Measurements from ENCODE around the gene PROP1. TPM values are rescaled to one million over a fixed set of nuclear protein-coding genes. Genes with fewer than 3 reads are reported as not detected.
"Not testable (repeated sequence)": the region's sequence is repeated elsewhere in the genome, so short reads cannot be mapped to it uniquely, and the experiment has no call there.

Gene PROP1
- total RNA-seq, result not detected in 2 replicates

DNA sequence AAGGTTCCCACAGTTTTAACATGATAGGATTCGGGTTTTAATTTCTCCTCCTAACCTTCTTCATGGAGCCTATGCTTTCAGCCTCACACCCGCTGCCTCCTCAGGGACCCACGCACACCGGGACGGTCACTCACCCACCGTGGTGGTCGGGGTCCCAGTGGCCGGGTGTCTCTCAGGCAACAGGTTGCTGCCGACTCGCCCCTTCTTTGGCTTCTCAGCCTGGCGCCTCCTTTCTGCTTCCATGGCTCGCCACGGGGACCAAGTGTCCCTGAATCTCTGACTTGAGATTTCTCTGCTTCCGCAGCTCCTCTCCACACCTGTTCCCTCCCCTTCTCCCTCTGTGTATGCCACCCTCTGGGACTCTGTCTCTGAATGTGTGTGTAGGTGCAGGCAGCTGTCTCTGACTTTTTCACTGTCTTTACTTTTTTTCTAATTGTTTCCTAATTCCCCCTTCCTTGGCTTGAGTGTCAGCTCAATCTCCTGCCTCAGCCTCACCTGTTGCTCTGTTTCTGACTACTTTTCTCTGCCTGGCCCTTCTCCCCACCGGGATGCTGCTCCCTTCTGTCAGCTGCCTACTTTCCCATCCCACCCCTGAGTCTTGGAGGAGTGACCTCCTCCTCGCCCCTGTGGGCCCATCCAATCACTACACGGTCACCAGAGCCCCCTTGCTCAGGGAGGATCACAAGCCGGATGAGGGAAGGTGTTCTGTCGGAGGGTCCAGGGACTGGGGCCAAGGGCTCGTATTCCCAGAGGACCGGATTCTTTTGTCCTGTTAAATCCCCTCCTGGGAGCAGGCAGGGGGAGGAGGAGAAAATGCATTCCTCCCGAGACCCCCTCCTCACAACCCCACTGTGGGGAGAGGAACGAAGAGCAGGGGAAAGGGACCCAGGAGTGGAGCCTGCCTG is at the start of gene PROP1:
Gene PROP1 (minus strand): TSS at position 552 of the 905 bp plus-strand sequence. CDS start 309 bp downstream, at position 243.
- no peak within 1 kb of the TSS for H3K27ac Mint-ChIP-seq
- H3K4me1 Mint-ChIP-seq (ENCODE audit: low read depth), result no peaks in the 10 kb centered on the region
- H3K27me3 Mint-ChIP-seq (ENCODE audit: low read depth), result peaks cover 22% of the 10 kb centered on the region
- no peaks in the 10 kb centered on the region for H3K36me3 Mint-ChIP-seq (ENCODE audit: low read depth)
- DNase-seq (ENCODE audit: low spot score), result no peak
- intact Hi-C loops (cut with micrococcal nuclease), result no loop called here
- H3K9me3 Mint-ChIP-seq, result no peaks in the 10 kb centered on the region
- no peak within 1 kb of the TSS for H3K4me3 Mint-ChIP-seq (ENCODE audit: low read depth)

DNA sequence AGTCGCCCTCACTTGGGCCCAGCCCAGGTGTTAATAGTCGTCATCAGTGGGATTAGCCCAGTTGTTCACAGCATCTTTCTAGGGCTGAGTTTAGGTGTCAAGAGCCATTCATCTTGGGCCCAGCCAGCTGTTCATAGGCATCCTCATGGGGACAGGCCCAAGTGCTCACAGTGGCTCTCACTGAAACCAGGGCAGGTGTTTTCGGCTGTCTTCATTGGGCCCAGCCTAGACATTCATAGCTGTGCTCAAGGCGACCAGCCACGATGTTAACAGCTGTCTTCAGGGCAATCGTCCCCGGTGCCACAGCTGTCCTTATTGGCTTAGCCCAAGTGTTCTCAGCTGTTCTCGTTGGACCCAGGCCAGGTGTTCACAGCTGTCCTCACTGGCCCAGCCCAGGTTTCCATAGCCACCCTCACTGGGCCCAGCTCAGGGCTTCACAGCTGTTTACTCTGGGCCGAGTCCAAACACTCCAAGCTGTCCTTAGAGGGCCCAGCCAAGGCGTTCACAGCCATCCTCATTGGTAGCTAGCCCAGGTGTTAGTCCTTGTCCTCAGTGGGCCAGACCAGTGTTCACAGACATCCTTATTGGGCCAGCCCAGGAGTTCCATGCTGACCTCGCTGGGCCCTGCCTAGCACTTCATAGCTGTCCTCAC is 23.5 kb upstream of the PROP1 start:
- not testable (repeated sequence) for H3K36me3 Mint-ChIP-seq (ENCODE audit: low read depth)

DNA sequence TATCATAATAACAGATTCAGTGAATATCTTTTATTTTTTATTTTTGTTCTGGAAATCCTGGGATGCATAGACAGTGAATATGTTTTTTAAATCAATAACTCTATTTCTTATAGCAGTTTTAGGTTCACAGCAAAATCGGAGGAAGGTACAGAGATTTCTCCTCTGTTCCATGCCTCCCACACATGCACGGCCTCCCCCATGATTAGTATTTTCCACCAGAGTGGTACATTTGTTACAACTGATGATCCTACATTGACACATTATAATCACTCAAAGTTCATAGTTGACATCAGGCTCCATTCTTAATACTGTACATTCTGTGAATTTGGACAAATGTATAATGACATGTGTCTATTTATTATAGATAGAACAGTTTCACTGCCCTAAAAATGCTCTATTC is 16.7 kb upstream of the PROP1 start:
- H3K27me3 Mint-ChIP-seq (ENCODE audit: low read depth); H3K36me3 Mint-ChIP-seq (ENCODE audit: low read depth); H3K9me3 Mint-ChIP-seq; intact Hi-C loops (cut with micrococcal nuclease); H3K4me3 Mint-ChIP-seq (ENCODE audit: low read depth); DNase-seq (ENCODE audit: low spot score); H3K27ac Mint-ChIP-seq; H3K4me1 Mint-ChIP-seq (ENCODE audit: low read depth): not testable (repeated sequence)

More for the DNA sequence above, 23.5 kb upstream of the PROP1 start:
- H3K4me3 Mint-ChIP-seq (ENCODE audit: low read depth); intact Hi-C loops (cut with micrococcal nuclease); H3K4me1 Mint-ChIP-seq (ENCODE audit: low read depth); H3K9me3 Mint-ChIP-seq; H3K27ac Mint-ChIP-seq; H3K27me3 Mint-ChIP-seq (ENCODE audit: low read depth); DNase-seq (ENCODE audit: low spot score): not testable (repeated sequence)

DNA sequence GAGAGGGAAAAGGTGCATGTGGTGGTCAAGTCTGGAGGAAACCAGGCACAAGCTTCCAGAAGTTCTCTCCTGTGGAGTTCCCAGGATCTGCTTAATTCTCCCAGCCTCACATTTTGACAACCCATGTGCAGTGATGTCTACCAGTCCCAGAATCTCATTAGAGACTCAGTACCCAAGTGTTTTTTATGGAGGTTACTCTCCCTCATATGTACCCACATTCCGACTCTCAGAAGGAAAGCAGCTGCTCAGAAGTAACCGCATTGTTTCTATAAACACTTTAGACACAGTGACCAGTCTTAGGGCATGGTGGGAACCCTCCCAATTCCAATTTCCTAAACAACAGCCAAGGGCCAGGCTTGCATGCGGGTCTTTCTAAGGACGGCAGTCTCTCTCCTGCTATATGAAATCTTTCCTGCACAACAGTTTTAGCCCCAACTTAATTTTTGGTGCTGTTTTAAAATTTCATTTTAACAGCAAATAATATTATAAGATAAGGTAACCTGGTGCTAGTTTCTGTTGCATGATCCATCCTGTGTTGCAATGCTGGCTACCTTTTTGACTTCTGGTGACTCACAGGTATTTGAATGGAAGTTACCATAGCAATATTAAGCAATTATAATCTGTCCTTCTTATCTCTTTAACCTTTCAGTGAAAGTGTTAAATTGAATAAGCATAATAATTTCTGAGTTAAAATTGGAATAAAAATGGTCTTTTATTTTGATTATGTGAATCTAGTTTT is 15.9 kb upstream of the PROP1 start:
- H3K4me1 Mint-ChIP-seq (ENCODE audit: low read depth); H3K36me3 Mint-ChIP-seq (ENCODE audit: low read depth); intact Hi-C loops (cut with micrococcal nuclease); H3K4me3 Mint-ChIP-seq (ENCODE audit: low read depth); H3K9me3 Mint-ChIP-seq; H3K27me3 Mint-ChIP-seq (ENCODE audit: low read depth); H3K27ac Mint-ChIP-seq; DNase-seq (ENCODE audit: low spot score): not testable (repeated sequence)

DNA sequence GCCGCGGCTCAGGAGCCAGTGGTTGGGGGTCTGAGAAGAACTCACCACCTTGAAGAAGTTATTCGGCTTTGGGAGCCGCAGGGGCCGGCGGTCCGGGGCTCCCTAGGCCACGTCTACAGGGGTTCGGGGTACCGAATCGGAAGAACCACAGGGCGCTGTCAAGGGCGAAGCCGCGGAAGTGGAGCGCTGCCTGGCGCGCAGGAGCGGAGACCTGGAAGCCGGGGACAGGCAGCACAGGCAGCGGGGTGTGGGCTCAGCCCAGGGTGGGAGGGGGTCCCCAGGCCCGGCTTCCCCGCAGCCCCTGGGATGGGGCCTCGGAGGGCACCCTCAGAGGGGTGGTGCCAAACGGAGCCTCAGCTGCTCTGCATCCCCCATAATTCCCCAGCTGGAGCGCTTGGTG is 11.2 kb upstream of the PROP1 start:
- H3K27me3 Mint-ChIP-seq (ENCODE audit: low read depth), result peaks cover 17% of the 10 kb centered on the region
- intact Hi-C loops (cut with micrococcal nuclease); H3K27ac Mint-ChIP-seq; H3K9me3 Mint-ChIP-seq; DNase-seq (ENCODE audit: low spot score); H3K36me3 Mint-ChIP-seq (ENCODE audit: low read depth); H3K4me1 Mint-ChIP-seq (ENCODE audit: low read depth): not testable (repeated sequence)
- H3K4me3 Mint-ChIP-seq (ENCODE audit: low read depth), result peak overlapping the region; percentile 92

DNA sequence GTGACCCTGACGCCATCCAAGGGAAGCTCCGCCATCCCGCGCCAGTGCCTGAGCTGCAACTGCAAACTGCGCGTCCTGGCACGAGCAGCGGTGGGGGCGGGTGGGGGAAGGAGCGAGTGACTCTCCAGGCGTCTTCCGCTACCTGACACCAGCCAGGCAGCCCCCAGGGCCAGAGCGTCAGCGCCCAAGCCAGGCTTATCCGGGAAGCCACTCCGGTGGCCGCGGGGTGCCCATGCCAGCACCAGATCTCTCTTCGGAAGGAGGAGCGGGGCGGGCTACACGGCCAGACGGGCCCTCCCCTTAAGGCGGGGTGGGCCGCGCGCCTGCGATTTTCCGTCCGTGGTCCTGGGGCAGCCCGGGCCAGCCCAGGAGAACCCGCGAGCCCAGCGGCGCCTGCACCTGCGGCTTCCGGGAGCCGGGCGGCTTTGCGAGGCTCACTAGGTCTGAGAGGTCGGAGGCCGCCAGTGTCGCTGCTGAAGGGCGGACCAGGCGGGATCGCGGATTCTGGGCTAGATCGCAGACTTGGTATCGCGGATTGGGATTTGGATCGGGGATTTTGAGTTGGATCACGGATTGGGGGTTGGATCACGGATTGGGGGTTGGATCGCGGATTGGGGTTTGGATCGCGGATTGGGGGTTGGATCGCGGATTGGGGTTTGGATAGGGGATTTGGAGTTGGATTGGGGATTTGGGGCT is 10.6 kb upstream of the PROP1 start:
- intact Hi-C loops (cut with micrococcal nuclease); H3K36me3 Mint-ChIP-seq (ENCODE audit: low read depth); H3K9me3 Mint-ChIP-seq; H3K4me1 Mint-ChIP-seq (ENCODE audit: low read depth): not testable (repeated sequence)
- Mint-ChIP-seq H3K27me3 (ENCODE audit: low read depth) (peaks cover 21% of the 10 kb centered on the region), H3K27ac (peak overlapping the region; percentile 96), H3K4me3 (ENCODE audit: low read depth) (peak overlapping the region; percentile 92)
- DNase-seq (ENCODE audit: low spot score), result peak; percentile 65

DNA sequence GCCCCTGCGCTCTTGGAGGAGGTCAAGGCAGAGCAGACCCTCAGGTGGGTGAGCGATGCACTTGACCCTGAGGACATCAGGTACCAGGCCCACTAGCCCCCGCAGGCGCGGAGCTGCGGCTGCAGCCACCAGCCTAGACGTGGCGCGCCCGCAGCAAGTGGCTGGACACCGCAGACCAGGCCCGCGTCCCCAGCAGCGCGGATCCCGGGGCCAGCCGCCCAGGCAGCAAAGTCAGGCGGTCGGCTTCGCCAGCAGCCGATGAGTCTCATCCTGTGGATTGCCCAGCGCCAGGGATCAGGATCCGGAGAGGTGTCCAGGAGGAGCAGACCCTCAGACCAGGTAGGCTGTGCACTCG is 10.1 kb upstream of the PROP1 start:
- DNase-seq (ENCODE audit: low spot score); H3K9me3 Mint-ChIP-seq; intact Hi-C loops (cut with micrococcal nuclease); H3K36me3 Mint-ChIP-seq (ENCODE audit: low read depth); H3K4me1 Mint-ChIP-seq (ENCODE audit: low read depth); H3K27ac Mint-ChIP-seq: not testable (repeated sequence)
- Mint-ChIP-seq H3K4me3 (ENCODE audit: low read depth) (peak overlapping the region; percentile 69), H3K27me3 (ENCODE audit: low read depth) (peaks cover 21% of the 10 kb centered on the region)

DNA sequence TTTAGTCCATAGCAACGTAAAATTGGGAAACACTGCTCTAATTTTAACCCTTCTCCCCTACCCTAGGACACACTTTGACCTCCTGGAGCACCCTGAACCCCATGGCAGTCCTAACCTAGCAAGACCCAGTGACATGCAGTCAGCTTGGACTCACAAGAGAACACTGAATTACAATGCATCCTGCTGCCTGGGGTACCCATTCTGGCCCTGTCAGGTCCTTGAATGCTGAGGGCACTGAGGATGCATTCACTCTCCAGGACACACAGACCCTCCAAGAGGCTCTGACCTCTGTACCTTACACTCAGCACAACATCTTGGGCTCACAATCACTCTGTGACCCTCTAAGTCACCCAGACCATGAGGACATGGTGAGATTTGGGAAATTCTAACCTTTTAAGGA is 1.8 kb upstream of the PROP1 start:
- Mint-ChIP-seq H3K4me1 (ENCODE audit: low read depth) (no peaks in the 10 kb centered on the region), H3K36me3 (ENCODE audit: low read depth) (no peaks in the 10 kb centered on the region), H3K27ac (no peak overlapping the region), H3K4me3 (ENCODE audit: low read depth) (no peak overlapping the region), H3K27me3 (ENCODE audit: low read depth) (peaks cover 24% of the 10 kb centered on the region), H3K9me3 (no peaks in the 10 kb centered on the region)
- no peak for DNase-seq (ENCODE audit: low spot score)
- intact Hi-C loops (cut with micrococcal nuclease), result no loop called here

DNA sequence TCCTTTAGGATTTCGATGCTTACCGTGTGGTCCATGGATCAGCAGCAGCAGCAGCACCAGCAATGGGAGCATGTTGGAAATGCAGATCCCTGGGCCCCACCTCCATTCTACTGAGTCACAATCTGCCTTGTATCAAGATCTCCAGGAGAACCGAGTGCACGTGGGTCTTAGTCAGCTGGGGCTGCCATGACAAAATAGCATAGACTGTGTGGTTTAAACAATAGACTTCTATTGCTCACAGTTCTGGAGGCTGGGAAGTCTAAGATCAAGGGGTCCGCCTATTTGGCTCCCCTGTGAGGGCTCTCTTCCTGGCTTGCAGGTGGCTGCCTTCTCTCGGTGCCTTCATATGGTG is 1.3 kb upstream of the PROP1 start:
- Mint-ChIP-seq H3K4me3 (ENCODE audit: low read depth) (no peak overlapping the region), H3K27ac (no peak overlapping the region), H3K4me1 (ENCODE audit: low read depth) (no peaks in the 10 kb centered on the region), H3K9me3 (no peaks in the 10 kb centered on the region), H3K27me3 (ENCODE audit: low read depth) (peaks cover 26% of the 10 kb centered on the region), H3K36me3 (ENCODE audit: low read depth) (no peaks in the 10 kb centered on the region)
- DNase-seq (ENCODE audit: low spot score), result no peak
- intact Hi-C loops (cut with micrococcal nuclease), result no loop called here

DNA sequence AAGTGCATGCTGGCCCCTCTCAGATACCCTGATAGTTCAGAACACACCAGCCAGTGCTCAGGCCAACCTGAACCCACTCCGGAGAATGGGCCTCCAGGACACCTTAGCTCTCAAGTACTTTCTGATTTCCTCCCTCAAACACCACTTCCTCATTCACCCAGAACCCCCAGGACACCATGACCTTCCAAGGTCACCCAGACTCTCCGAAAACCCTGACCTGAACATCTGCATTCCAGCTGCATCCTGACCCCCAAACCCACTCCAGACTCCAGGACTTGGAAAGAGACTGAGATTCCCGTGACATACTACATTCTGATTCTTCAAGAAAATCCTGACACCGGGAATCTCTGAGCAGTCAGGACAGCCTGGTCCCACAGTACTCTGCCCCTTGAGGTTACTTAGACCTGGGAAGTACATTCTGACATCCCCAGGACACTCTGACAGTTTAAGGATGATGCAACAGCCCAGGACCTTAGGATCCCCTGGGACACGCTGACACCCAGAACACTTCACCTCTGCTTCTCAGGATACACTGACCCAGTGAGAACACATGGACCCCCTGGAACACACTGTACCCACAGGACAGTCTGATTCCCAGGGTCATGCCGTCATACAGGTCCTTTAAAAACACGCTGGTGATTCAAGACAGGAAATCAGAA is 747 bp upstream of the PROP1 start:
- no peak overlapping the region for H3K4me3 Mint-ChIP-seq (ENCODE audit: low read depth)
- H3K27me3 Mint-ChIP-seq (ENCODE audit: low read depth), result peaks cover 23% of the 10 kb centered on the region
- no peaks in the 10 kb centered on the region for H3K9me3 Mint-ChIP-seq
- H3K36me3 Mint-ChIP-seq (ENCODE audit: low read depth), result no peaks in the 10 kb centered on the region
- no peak overlapping the region for H3K27ac Mint-ChIP-seq
- no peak for DNase-seq (ENCODE audit: low spot score)
- intact Hi-C loops (cut with micrococcal nuclease), result no loop called here
- H3K4me1 Mint-ChIP-seq (ENCODE audit: low read depth), result no peaks in the 10 kb centered on the region

DNA sequence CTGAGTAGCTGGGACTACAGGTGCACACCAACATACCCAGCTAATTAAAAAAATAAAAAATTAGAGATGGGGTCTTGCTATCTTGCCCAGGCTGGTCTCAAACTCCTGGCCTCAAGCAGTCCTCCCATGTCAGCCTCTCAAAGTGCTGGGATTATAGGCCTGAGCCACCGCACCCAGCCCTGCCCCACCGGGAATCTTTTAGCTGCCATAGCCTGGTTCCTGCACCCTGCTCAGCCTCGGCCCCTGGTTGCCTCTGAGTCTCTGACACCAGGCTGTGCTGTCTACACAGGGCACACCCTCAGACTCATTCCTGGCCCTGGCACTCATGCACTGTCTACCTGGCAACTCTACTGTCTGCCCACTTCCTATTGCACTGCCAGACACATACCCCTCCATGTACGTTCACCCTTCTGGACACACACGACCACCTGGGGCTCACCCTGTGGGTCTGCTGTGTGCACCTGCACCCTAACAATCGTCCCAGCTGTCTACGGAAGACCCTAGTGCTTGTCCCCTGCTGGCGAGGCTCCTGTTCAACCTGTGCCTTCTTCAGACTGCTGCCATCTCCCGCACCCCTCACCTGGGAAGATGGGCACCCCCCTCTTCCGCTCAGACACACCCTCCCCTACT is 1.4 kb downstream of the PROP1 start:
- intact Hi-C loops (cut with micrococcal nuclease), result no loop called here
- no peak overlapping the region for H3K27ac Mint-ChIP-seq
- no peaks in the 10 kb centered on the region for H3K36me3 Mint-ChIP-seq (ENCODE audit: low read depth)
- no peaks in the 10 kb centered on the region for H3K9me3 Mint-ChIP-seq
- H3K27me3 Mint-ChIP-seq (ENCODE audit: low read depth), result peaks cover 16% of the 10 kb centered on the region
- H3K4me1 Mint-ChIP-seq (ENCODE audit: low read depth), result no peaks in the 10 kb centered on the region
- no peak for DNase-seq (ENCODE audit: low spot score)
- no peak overlapping the region for H3K4me3 Mint-ChIP-seq (ENCODE audit: low read depth)

DNA sequence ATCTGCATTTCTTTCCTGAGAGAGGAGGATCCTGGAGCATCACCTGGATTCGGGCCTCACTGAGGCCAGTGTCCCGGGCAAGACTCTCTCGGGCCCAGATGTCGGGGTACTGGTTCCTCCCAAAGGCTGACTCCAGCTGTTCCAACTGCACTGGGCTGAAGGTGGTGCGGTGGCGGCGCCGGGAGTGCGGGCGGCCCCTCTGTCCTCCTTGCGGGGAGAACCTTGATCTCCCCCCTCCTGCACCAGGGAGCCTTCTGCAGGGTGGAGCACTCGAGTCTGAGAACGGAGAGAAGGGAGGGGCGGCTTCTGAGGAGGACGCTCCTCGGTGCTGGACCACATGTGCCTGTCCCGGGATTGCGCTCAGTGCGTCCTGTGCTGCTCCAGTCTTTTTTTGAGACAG is 2.0 kb downstream of the PROP1 start:
- intact Hi-C loops (cut with micrococcal nuclease), result no loop called here
- Mint-ChIP-seq H3K4me3 (ENCODE audit: low read depth) (no peak overlapping the region), H3K9me3 (no peaks in the 10 kb centered on the region), H3K36me3 (ENCODE audit: low read depth) (no peaks in the 10 kb centered on the region), H3K27me3 (ENCODE audit: low read depth) (peaks cover 16% of the 10 kb centered on the region), H3K27ac (no peak overlapping the region), H3K4me1 (ENCODE audit: low read depth) (peaks cover under 1% of the 10 kb centered on the region)
- no peak for DNase-seq (ENCODE audit: low spot score)
